Stomach (tissue), 4 donors: Measurements from ENCODE around the gene DTWD1.

ENCODE experiments used
- CTCF ChIP-seq, 7 experiments: fragments of 450-650 bp in 4 of 7; fragments of 200-600 bp in 3 of 7; sonication (generic) in 3 of 7; IDR thresholded peaks; one replicate each; pipeline ENCODE4 v1.5.1; 2016 to 2019; ENCODE audit warnings: antibody characterized with exemption in 7 of 7, control low read depth in 2 of 7, mild to moderate bottlenecking in 1 of 7
- EP300 ChIP-seq: sonication (generic); formaldehyde crosslinking; IDR thresholded peaks from one replicate; pipeline ENCODE4 v1.6.1; 2017; ENCODE audit warnings: antibody characterized with exemption
- POLR2A ChIP-seq, 4 donors: fragments of 450-650 bp; IDR thresholded peaks; one replicate each; pipeline ENCODE4 v1.6.1; 2016; ENCODE audit warnings: antibody characterized with exemption in 4 of 4, control low read depth in 2 of 4, mild to moderate bottlenecking in 1 of 4, moderate library complexity in 1 of 4
- POLR2AphosphoS5 ChIP-seq, 3 donors: sonication (generic); formaldehyde crosslinking; IDR thresholded peaks; one replicate each; pipeline ENCODE4 v1.6.1; 2016; ENCODE audit warnings: antibody characterized with exemption in 3 of 3

DNA sequence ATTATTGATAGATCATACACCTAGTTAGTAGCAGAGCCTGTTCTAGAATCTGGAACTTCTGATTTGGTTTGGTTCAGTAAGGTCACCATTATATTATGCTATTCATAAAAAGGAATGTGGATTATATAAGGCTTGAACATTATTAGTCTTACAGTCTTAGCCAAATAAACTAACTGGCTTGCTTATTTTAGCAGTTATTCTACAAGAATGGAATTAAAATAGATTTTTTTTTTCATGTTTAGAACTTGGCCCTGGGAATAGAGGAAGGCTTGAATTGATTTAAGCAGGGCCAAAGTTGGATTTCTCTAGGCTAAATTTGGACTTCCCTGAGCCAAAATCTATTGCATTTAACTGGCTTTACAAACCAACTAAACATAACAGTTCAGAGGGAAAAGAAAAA lies 24.4 kb downstream of the DTWD1 start:
- no peak for TF ChIP-seq CTCF (IDR thresholded peaks at IDR 0.05)
- no peak for TF ChIP-seq POLR2AphosphoS5 (IDR thresholded peaks at IDR 0.05)
- no peak for TF ChIP-seq POLR2A (IDR thresholded peaks at IDR 0.05)
- no peak for TF ChIP-seq EP300
